HG03103 (cell line): ENCODE measurements around the gene NME3.
"Not testable (repeated sequence)": the region's sequence is repeated elsewhere in the genome, so short reads cannot be mapped to it uniquely, and the experiment has no call there.

Experiments
- ATAC-seq: cut with Tn5 transposase; IDR thresholded peaks from one replicate; pipeline ENCODE4 v1.9.1; 2021; ENCODE audit warnings: low read depth; ENCODE audit not compliant: unreplicated experiment

The NME3 gene

DNA sequence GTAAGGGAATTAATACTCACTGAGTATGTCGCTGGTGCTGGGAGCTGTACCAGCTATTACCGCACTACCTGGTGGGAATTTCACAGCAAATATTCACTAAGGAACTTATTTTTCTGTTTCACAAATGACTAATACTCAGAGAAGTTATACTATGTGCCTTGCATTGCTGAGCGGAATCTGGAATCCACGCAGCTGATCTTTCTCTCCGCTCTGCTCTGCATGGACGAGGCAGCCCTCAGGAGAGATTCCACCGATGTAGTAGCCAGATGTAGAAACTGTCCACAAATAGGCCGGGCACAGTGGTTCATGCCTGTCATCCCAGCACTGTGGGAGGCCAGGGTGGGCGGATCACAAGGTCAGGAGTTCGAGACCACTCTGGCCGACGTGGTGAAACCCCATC lies 17.1 kb downstream of the NME3 start:
- no peak for ATAC-seq

- ATAC-seq, result no peak
Measured at GRCh38 chr16:1752853-1753252, 18.5 kb downstream of the NME3 start.

- no peak for ATAC-seq
Measured at GRCh38 chr16:1751946-1752345, 19.4 kb downstream of the NME3 start.

DNA sequence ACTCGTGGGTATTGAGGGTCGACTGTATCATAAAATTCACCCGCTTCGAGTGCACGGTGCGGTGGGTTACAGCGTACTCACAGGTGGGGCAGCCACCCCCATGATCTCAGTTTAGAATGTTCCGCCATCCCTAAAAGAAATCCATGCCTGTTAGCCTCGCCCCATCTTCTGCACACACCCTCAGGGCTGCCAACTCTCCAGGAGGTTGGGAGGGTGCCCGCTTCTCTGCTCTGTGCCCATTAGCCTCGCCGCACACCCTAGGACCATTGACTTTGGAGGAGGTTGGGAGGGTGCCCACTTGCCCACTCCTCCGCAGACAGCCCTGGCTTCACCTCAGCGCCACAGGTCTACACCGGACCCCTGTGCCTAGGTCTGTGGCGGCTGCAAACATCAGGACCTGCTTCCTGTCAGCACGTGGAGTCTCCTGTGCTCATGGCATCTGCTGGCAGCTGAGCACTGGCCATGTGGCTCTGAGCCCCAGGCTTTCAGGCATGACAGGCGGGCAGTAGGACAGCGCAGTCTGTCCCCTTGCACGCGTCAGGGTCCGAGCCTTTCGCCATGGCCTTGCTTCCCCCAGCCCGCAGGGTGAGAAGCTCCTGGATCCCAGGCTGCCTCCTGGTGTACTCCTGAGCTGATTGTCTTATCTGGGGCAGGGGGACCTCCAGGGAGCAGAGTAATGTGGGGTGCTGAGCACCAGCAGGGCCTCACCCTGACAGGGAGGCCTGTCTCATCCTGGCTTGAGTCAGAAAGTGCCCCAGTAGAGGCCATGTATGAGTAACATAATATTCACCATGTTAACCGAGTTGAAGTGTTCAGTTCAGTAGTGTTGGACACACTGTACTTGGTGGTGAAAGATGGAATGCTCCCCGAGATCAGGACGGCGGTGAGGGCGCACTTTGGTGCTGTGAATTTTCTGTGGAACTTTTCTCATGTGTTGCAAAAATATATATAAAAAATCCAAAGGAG lies 21.9 kb downstream of the NME3 start:
- ATAC-seq, result no peak

DNA sequence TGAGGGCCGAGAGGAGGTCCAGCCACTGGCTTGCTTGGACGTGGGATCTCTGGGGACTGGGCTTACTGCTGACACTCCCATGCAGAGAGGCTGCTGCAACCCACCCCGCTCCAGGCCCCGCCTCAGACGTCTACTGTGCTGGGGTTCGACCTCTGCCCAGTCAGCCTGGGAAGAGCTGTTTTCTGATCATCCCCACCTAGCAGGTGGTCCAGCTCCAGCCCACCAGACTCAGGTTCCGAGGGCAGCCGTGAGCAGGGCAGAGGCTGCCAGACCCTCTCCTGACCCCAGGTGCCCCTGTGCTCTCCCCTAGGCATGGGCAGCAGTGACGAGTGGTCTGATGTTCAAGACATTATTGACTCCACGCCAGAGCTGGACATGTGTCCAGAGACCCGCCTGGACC lies 23.4 kb downstream of the NME3 start:
- no peak for ATAC-seq

DNA sequence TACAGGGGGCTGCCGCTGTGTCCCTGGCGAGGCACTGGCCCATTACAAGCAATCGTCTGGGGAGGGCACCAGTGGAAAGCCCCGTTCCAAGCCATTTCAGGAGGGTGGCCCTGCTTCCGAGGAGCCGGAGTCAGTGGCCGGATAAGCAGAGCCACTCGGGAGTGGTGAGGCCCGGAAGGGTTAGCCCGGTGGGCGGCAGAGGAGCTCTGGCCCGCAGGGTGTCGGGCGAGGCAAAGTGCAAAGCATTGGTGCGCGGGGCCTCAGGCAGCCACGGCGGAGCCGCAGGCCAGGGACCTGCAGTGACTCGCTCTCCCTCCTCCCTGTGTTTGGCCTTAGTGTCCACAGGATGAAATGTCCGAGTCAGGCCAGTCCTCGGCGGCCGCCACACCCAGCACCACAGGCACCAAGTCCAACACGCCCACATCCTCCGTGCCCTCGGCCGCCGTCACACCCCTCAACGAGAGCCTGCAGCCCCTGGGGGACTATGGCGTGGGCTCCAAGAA lies 24.6 kb downstream of the NME3 start:
- ATAC-seq, result no peak

GRCh38 chr16:1745900-1746692 lies 25.2 kb downstream of the NME3 start:
- no peak for ATAC-seq

DNA sequence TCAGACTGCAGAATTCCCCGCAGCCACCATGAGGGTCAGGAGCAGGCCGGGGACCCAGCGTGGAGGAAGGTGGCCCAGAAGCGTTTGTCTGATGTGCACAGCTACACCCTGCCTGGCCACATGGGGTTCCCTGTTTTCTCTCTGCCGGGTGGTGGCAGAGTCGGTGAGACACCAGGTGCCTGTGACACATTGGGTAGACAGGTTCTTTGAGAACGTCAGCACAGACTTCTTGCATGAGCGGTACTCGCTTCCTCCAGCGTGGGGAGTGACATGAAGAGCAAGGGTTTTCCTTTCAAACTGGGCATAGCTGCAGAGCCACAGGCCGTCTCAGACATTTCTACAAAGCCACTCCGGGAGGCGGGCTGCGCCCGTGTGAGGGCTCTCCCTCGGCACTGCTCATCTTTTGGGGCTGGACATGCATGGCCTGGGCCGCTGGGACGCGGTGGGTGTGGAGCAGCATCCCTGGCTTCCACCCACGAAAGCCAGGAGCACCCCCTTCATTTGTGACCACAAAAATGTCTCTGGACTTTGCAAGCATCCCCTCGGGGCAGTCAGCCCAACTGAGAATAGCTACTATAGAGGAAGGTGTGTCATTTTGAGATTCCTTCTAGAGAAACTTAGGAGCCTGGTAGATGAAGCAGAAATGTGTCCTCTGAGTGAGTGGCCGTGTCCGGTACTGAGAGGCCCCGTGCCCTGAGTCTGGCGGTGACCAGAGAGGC lies 26.0 kb downstream of the NME3 start:
- no peak for ATAC-seq

- no peak for ATAC-seq
Measured at GRCh38 chr16:1744338-1744840, 27.0 kb downstream of the NME3 start.

GRCh38 chr16:1743376-1744337 lies 27.7 kb downstream of the NME3 start:
- no peak for ATAC-seq

- no peak for ATAC-seq
Measured at GRCh38 chr16:1741553-1742165, 29.7 kb downstream of the NME3 start.

- ATAC-seq, result no peak
Measured at GRCh38 chr16:1740781-1741490, 30.4 kb downstream of the NME3 start.

DNA sequence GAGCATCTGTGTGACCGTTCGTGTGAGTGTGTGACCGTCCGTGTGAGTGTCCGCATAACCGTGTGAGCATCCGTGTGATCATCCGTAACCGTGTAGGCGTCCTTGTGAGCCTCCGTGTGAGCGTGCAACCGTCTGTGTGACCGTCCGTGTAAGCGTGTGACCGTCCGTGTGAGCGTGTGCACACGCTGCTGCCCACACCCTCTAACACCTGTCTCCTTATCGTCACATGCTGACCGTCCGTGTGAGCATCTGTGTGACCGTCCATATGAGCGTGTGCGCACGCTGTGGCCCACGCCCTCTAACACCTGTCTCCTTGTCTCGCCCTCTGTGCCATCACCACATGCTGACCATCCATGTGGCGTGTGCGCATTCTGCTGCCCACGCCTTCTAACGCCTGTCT lies 31.1 kb downstream of the NME3 start:
- no peak for ATAC-seq

GRCh38 chr16:1734816-1735215 lies 36.5 kb downstream of the NME3 start:
- ATAC-seq, result no peak

DNA sequence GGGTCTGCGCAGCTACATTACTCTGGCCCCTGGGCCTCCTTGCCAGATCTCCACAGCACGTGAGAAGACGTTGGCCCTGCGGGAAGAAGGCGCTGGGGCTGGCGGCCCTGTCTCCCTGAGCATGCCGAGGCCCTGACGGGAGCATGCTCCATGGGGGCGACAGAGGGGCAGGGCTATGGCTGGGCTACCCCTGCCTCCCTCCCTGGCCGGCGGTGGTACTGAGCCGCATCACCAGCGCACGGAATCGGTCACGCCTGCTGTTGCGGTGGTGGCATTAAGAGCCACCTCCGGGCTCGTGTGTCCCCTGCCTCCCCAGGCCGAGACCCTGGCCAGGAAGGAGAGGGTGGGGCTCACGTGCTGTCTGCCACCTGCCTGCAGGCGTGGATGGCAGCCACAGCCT lies 37.2 kb downstream of the NME3 start:
- ATAC-seq, result no peak

- not testable (repeated sequence) for ATAC-seq
Measured at GRCh38 chr16:1732551-1732987, 38.8 kb downstream of the NME3 start.

GRCh38 chr16:1732071-1732470 lies 39.3 kb downstream of the NME3 start:
- ATAC-seq, result no peak

GRCh38 chr16:1731603-1732002 lies 39.7 kb downstream of the NME3 start:
- no peak for ATAC-seq
